HEK293 (cell line): Measurements from ENCODE around the gene ENAH.

ENCODE experiments used
- CTCF ChIA-PET: fragments of 350-600 bp; formaldehyde crosslinking; extraction: SDS; loops from one replicate; lab custom pipeline; 2021; ENCODE audit warnings: antibody characterized with exemption; lab: Yijun Ruan, JAX
- POLR2A ChIA-PET: fragments of 300-600 bp; formaldehyde crosslinking; extraction: SDS; loops from one replicate; lab custom pipeline; 2020; ENCODE audit warnings: antibody characterized with exemption, inconsistent platforms; lab: Yijun Ruan, JAX
- H3K27ac ChIP-seq: fragments of 200-500 bp; sonication (Bioruptor generic); 2 replicates; pipeline ENCODE4 v1.5.1; 2014; ENCODE audit warnings: low read depth, low read length, control low read depth, inconsistent platforms; ENCODE audit errors: extremely low read depth
- H3K36me3 ChIP-seq, 2 experiments: fragments of 200-500 bp in 1 of 2; sonication (Bioruptor generic) in 1 of 2; 1 replicate in 1 of 2; 2 replicates in 1 of 2; pipeline ENCODE4 v1.5.1; 2014 to 2017; ENCODE audit warnings: inconsistent platforms in 2 of 2, low read length in 2 of 2; ENCODE audit not compliant: control insufficient read depth in 2 of 2, insufficient read depth in 1 of 2
- H3K4me1 ChIP-seq: fragments of 200-500 bp; sonication (Bioruptor generic); 2 replicates; pipeline ENCODE4 v1.5.1; 2014; ENCODE audit warnings: mild to moderate bottlenecking, low read length, inconsistent platforms; ENCODE audit not compliant: control insufficient read depth, insufficient read depth
- H3K4me3 ChIP-seq: 2 replicates; pipeline ENCODE4 v1.5.1; 2011; ENCODE audit warnings: low read depth, mild to moderate bottlenecking, control low read depth, low read length, moderate library complexity
- H3K9me3 ChIP-seq: fragments of 200-500 bp; sonication (Bioruptor generic); 2 replicates; pipeline ENCODE4 v1.5.1; 2014; ENCODE audit warnings: low read depth, low read length, inconsistent platforms; ENCODE audit not compliant: control insufficient read depth, insufficient read depth
- GLIS1 ChIP-seq: fragments of 450-650 bp; formaldehyde crosslinking; IDR thresholded peaks from 2 replicates; pipeline ENCODE4 v1.5.1; 2016; ENCODE audit warnings: missing biosample characterization, missing genetic modification characterization
- GLIS2 ChIP-seq: fragments of 450-650 bp; formaldehyde crosslinking; IDR thresholded peaks from 2 replicates; pipeline ENCODE4 v1.5.1; 2016; ENCODE audit warnings: missing biosample characterization, missing genetic modification characterization
- KLF8 ChIP-seq: fragments of 450-650 bp; formaldehyde crosslinking; IDR thresholded peaks from 2 replicates; pipeline ENCODE4 v1.5.1; 2016; ENCODE audit warnings: missing biosample characterization, missing genetic modification characterization
- OSR2 ChIP-seq: fragments of 450-650 bp; formaldehyde crosslinking; IDR thresholded peaks from 2 replicates; pipeline ENCODE4 v1.5.1; 2016; ENCODE audit warnings: missing biosample characterization, missing genetic modification characterization
- SP2 ChIP-seq: fragments of 450-650 bp; formaldehyde crosslinking; IDR thresholded peaks from 2 replicates; pipeline ENCODE4 v1.5.1; 2016; ENCODE audit warnings: missing biosample characterization, missing genetic modification characterization
- SP7 ChIP-seq: fragments of 450-650 bp; formaldehyde crosslinking; IDR thresholded peaks from 2 replicates; pipeline ENCODE4 v1.5.1; 2016; ENCODE audit warnings: missing biosample characterization, missing genetic modification characterization
- ZBTB17 ChIP-seq: fragments of 450-650 bp; formaldehyde crosslinking; IDR thresholded peaks from 2 replicates; pipeline ENCODE4 v1.5.1; 2016; ENCODE audit warnings: missing biosample characterization, missing genetic modification characterization
- ZBTB20 ChIP-seq: fragments of 450-650 bp; formaldehyde crosslinking; IDR thresholded peaks from 2 replicates; pipeline ENCODE4 v1.5.1; 2016; ENCODE audit warnings: missing biosample characterization, missing genetic modification characterization
- ZFHX2 ChIP-seq: fragments of 450-650 bp; formaldehyde crosslinking; conservative IDR thresholded peaks from 2 replicates; pipeline ENCODE4 v1.5.1; 2016; ENCODE audit warnings: missing biosample characterization, missing genetic modification characterization
- ZIC2 ChIP-seq: fragments of 450-650 bp; formaldehyde crosslinking; IDR thresholded peaks from 2 replicates; pipeline ENCODE4 v1.5.1; 2016; ENCODE audit warnings: missing biosample characterization, missing genetic modification characterization
- ZNF10 ChIP-seq: fragments of 450-650 bp; formaldehyde crosslinking; IDR thresholded peaks from 2 replicates; pipeline ENCODE4 v1.5.1; 2017; ENCODE audit warnings: missing biosample characterization, missing genetic modification characterization
- ZNF114 ChIP-seq: fragments of 450-650 bp; formaldehyde crosslinking; IDR thresholded peaks from 2 replicates; pipeline ENCODE4 v1.5.0; 2017; ENCODE audit warnings: missing biosample characterization, missing genetic modification characterization
- ZNF133 ChIP-seq: fragments of 450-650 bp; formaldehyde crosslinking; IDR thresholded peaks from 2 replicates; pipeline ENCODE4 v1.5.1; 2016; ENCODE audit warnings: missing biosample characterization, missing genetic modification characterization
- ZNF140 ChIP-seq: fragments of 450-650 bp; formaldehyde crosslinking; IDR thresholded peaks from 2 replicates; pipeline ENCODE4 v1.5.1; 2016; ENCODE audit warnings: missing biosample characterization, missing genetic modification characterization
- ZNF157 ChIP-seq: fragments of 450-650 bp; formaldehyde crosslinking; IDR thresholded peaks from 2 replicates; pipeline ENCODE4 v1.5.1; 2016; ENCODE audit warnings: missing biosample characterization, missing genetic modification characterization
- ZNF221 ChIP-seq: fragments of 450-650 bp; formaldehyde crosslinking; IDR thresholded peaks from 2 replicates; pipeline ENCODE4 v1.5.1; 2017; ENCODE audit warnings: missing biosample characterization, missing genetic modification characterization, borderline replicate concordance
- ZNF23 ChIP-seq: fragments of 450-650 bp; formaldehyde crosslinking; IDR thresholded peaks from 2 replicates; pipeline ENCODE4 v1.5.1; 2016; ENCODE audit warnings: missing biosample characterization, missing genetic modification characterization, borderline replicate concordance
- ZNF24 ChIP-seq: fragments of 450-650 bp; formaldehyde crosslinking; IDR thresholded peaks from 2 replicates; pipeline ENCODE4 v1.5.1; 2016; ENCODE audit warnings: missing biosample characterization, missing genetic modification characterization
- ZNF248 ChIP-seq: fragments of 450-650 bp; formaldehyde crosslinking; IDR thresholded peaks from 2 replicates; pipeline ENCODE4 v1.5.1; 2017; ENCODE audit warnings: missing biosample characterization, missing genetic modification characterization
- ZNF335 ChIP-seq: fragments of 450-650 bp; formaldehyde crosslinking; conservative IDR thresholded peaks from 2 replicates; pipeline ENCODE4 v1.5.1; 2016; ENCODE audit warnings: missing biosample characterization, missing genetic modification characterization
- ZNF341 ChIP-seq: fragments of 450-650 bp; formaldehyde crosslinking; IDR thresholded peaks from 2 replicates; pipeline ENCODE4; 2016; ENCODE audit warnings: low read depth, missing biosample characterization, missing genetic modification characterization
- ZNF423 ChIP-seq: fragments of 450-650 bp; formaldehyde crosslinking; IDR thresholded peaks from 2 replicates; pipeline ENCODE4 v1.5.1; 2016; ENCODE audit warnings: missing biosample characterization, missing genetic modification characterization
- ZNF510 ChIP-seq: fragments of 450-650 bp; formaldehyde crosslinking; IDR thresholded peaks from 2 replicates; pipeline ENCODE4 v1.5.1; 2018; ENCODE audit warnings: mild to moderate bottlenecking, missing genetic modification characterization, missing biosample characterization; ENCODE audit not compliant: insufficient replicate concordance
- ZNF600 ChIP-seq: fragments of 450-650 bp; formaldehyde crosslinking; IDR thresholded peaks from 2 replicates; pipeline ENCODE4 v1.5.1; 2016; ENCODE audit warnings: missing biosample characterization, missing genetic modification characterization
- ZNF623 ChIP-seq: fragments of 450-650 bp; formaldehyde crosslinking; IDR thresholded peaks from 2 replicates; pipeline ENCODE4 v1.5.1; 2016; ENCODE audit warnings: missing biosample characterization, missing genetic modification characterization
- ZNF664 ChIP-seq: fragments of 450-650 bp; formaldehyde crosslinking; IDR thresholded peaks from 2 replicates; pipeline ENCODE4 v1.5.1; 2016; ENCODE audit warnings: missing biosample characterization, missing genetic modification characterization
- TF ChIP-seq, protein P1 (sequence below): fragments of 450-650 bp; formaldehyde crosslinking; IDR thresholded peaks from 2 replicates; pipeline ENCODE4 v1.5.1; 2016; ENCODE audit warnings: missing biosample characterization, missing genetic modification characterization
- TF ChIP-seq, protein P2 (sequence below): fragments of 450-650 bp; formaldehyde crosslinking; IDR thresholded peaks from 2 replicates; pipeline ENCODE4 v1.5.1; 2016; ENCODE audit warnings: missing biosample characterization, missing genetic modification characterization
- TF ChIP-seq, protein P3 (sequence below): fragments of 450-650 bp; formaldehyde crosslinking; IDR thresholded peaks from 2 replicates; pipeline ENCODE4 v1.5.1; 2016; ENCODE audit warnings: missing biosample characterization, missing genetic modification characterization

ENAH gene

DNA sequence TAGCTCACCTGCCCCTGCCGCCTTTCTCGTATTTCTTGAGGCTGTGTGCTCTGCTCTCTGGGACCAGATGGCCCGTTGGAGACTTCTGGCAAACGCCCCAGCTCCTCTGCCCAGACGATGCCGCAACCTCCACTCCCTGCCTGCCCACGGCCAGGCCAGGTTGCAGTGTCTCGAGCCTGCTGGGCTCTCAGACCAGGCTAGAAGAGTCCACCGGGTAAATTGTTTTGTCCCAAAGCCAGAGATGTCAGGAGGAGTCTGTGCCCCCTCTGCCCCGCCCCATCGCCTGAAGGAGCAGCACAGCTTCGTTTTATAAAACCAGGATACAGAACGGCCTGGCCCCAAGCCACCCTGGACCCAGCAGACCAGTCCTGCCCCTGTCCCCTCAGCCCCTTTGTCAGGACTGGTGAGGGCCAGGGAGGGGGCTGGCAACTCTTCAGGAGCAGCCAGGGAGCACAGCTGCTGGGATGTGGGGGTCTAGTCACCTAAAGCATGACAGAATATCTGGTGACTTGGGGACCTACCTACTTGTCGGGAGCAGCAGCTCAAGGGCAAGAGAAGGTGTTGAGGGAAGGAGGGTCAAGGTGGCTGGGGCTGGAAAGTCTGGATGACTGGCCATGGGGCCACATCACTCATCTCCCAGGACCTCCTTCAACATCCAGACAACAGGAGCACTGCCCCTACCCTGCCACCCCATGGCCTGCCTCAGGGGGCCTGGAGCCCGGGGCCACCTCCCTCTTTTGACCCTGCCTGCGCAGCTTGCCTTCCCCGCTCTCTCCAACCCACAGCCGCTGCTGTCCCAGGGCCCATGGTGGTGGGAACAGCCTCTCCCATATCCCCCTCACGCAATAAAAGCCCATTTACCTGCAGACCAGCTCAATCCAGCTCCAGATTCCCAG lies 191.1 kb downstream of the ENAH start (continued):
- TF ChIP-seq ZNF24 (tag by site-specific recombination) = no peak
- no peak for TF ChIP-seq ZNF423 (tag by site-specific recombination)
- no peak for TF ChIP-seq SP2 (tag by site-specific recombination)
- peak; percentile 37; the same call in 1 of the 2 replicates for TF ChIP-seq ZNF341 (tag by site-specific recombination)
- TF ChIP-seq ZNF221 (tag by site-specific recombination) = no peak
- no peak for TF ChIP-seq ZNF600 (tag by site-specific recombination)
- no peak for TF ChIP-seq ZNF140
- no peak for TF ChIP-seq ZNF114 (tag by site-specific recombination)
- TF ChIP-seq ZNF23 (tag by site-specific recombination) = no peak
- TF ChIP-seq ZBTB20 = peak; percentile 21; the same call in 1 of the 2 replicates
- TF ChIP-seq ZIC2 = peak; percentile 24; the same call in 1 of the 2 replicates
- 0 out of 2 replicates have a peak, but pooled peaks have one; percentile 13 for TF ChIP-seq ZNF157 (tag by site-specific recombination)

DNA sequence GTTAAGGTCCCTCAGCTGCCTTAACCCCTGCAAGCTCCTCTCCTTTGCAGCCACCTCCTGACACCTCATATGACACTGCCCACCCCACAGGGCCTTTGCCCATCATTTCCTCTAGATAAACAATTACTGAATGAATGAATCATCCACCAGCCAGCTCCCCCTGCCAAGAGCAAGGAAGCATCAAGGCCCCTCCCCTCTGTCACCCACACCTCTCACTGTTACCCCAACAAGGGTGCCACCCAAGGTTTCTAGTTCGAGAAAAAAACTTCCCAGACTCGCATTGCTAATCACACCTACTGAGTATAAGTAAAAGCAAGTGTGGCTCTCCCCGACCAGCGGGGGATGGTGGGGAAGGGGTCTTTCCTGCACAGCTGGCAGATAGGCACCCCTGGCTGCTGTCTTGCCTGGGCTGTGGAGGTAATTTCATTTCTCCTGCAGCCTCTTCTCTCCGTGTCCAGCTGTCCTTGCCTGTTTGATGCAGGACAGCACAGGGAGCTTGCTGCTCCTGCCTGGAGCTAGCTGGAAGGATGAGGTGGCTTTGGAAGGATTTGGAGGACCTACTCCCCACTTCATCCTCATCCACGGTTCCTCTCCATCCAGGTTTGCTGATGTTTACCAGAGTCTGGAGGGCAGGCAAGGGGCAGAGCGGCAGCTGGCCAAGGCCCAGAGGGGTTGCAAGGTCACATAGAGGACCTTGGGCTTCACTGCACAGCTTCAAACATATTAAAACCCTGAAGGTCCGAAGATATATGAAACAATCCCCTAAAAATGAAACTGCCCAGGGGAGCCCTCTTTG lies 192.0 kb downstream of the ENAH start:
- CTCF ChIA-PET = interaction anchor here (0.5 to 7.1 kb wide), 6 partner anchors 13 to 514 kb away, joined by 3 to 54 read pairs (median 4); no protein-coding TSS in a partner anchor
- H3K4me3 ChIP-seq = no peak overlapping the region
- POLR2A ChIA-PET = interaction anchor here (1.0 kb wide), 1 partner anchor 463 kb away, joined by 3 read pairs; the partner anchor contains the start of gene PYCR2
- no peak overlapping the region for H3K27ac ChIP-seq
- no peaks in the 10 kb centered on the region for H3K9me3 ChIP-seq
- H3K4me1 ChIP-seq = peaks cover 28% of the 10 kb centered on the region
- no peaks in the 10 kb centered on the region for H3K36me3 ChIP-seq
- TF ChIP-seq ZNF133 (tag by site-specific recombination) = no peak
- TF ChIP-seq ZNF24 (tag by site-specific recombination) = peak; percentile 85; the same call in 1 of the 2 replicates
- TF ChIP-seq ZFHX2 = 0 out of 2 replicates have a peak, but pooled peaks have one; percentile 7
- TF ChIP-seq ZNF510 (tag by site-specific recombination) = no peak
- TF ChIP-seq OSR2 (tag by site-specific recombination) = peak; percentile 17; the same call in 1 of the 2 replicates
- peak; percentile 59; the same call in 1 of the 2 replicates for TF ChIP-seq ZNF664 (tag by site-specific recombination)
- TF ChIP-seq, protein P1, sequence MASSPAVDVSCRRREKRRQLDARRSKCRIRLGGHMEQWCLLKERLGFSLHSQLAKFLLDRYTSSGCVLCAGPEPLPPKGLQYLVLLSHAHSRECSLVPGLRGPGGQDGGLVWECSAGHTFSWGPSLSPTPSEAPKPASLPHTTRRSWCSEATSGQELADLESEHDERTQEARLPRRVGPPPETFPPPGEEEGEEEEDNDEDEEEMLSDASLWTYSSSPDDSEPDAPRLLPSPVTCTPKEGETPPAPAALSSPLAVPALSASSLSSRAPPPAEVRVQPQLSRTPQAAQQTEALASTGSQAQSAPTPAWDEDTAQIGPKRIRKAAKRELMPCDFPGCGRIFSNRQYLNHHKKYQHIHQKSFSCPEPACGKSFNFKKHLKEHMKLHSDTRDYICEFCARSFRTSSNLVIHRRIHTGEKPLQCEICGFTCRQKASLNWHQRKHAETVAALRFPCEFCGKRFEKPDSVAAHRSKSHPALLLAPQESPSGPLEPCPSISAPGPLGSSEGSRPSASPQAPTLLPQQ (tag by site-specific recombination) = 0 out of 2 replicates have a peak, but pooled peaks have one; percentile 52
- TF ChIP-seq ZNF248 (tag by site-specific recombination) = no peak
- TF ChIP-seq ZNF335 (tag by site-specific recombination) = peak; percentile 40
- TF ChIP-seq ZBTB17 (tag by site-specific recombination) = no peak
- peak; percentile 71 for TF ChIP-seq GLIS2 (tag by site-specific recombination)
- TF ChIP-seq ZNF623 = peak; percentile 94
- TF ChIP-seq KLF8 (tag by site-specific recombination) = 0 out of 2 replicates have a peak, but pooled peaks have one; percentile 24
- TF ChIP-seq, protein P2, sequence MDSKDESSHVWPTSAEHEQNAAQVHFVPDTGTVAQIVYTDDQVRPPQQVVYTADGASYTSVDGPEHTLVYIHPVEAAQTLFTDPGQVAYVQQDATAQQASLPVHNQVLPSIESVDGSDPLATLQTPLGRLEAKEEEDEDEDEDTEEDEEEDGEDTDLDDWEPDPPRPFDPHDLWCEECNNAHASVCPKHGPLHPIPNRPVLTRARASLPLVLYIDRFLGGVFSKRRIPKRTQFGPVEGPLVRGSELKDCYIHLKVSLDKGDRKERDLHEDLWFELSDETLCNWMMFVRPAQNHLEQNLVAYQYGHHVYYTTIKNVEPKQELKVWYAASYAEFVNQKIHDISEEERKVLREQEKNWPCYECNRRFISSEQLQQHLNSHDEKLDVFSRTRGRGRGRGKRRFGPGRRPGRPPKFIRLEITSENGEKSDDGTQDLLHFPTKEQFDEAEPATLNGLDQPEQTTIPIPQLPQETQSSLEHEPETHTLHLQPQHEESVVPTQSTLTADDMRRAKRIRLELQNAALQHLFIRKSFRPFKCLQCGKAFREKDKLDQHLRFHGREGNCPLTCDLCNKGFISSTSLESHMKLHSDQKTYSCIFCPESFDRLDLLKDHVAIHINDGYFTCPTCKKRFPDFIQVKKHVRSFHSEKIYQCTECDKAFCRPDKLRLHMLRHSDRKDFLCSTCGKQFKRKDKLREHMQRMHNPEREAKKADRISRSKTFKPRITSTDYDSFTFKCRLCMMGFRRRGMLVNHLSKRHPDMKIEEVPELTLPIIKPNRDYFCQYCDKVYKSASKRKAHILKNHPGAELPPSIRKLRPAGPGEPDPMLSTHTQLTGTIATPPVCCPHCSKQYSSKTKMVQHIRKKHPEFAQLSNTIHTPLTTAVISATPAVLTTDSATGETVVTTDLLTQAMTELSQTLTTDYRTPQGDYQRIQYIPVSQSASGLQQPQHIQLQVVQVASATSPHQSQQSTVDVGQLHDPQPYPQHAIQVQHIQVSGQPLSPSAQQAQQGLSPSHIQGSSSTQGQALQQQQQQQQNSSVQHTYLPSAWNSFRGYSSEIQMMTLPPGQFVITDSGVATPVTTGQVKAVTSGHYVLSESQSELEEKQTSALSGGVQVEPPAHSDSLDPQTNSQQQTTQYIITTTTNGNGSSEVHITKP (tag by site-specific recombination) = peak; percentile 36; the same call in 1 of the 2 replicates
- peak; percentile 42 for TF ChIP-seq SP7 (tag by site-specific recombination)
- TF ChIP-seq ZNF10 (tag by site-specific recombination) = peak; percentile 71; the same call in 1 of the 2 replicates
- TF ChIP-seq, protein P3, sequence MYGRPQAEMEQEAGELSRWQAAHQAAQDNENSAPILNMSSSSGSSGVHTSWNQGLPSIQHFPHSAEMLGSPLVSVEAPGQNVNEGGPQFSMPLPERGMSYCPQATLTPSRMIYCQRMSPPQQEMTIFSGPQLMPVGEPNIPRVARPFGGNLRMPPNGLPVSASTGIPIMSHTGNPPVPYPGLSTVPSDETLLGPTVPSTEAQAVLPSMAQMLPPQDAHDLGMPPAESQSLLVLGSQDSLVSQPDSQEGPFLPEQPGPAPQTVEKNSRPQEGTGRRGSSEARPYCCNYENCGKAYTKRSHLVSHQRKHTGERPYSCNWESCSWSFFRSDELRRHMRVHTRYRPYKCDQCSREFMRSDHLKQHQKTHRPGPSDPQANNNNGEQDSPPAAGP (tag by site-specific recombination) = peak; percentile 58; the same call in 1 of the 2 replicates
- peak; percentile 93 for TF ChIP-seq GLIS1 (tag by site-specific recombination)
